HUES48 (cell line): ENCODE results near the gene ONECUT3.

ENCODE experiments used
- H3K27ac ChIP-seq: one replicate; pipeline ENCODE4 v1.7.0; 2013; ENCODE audit warnings: low read depth, low read length, inconsistent platforms
- H3K27me3 ChIP-seq: 2 replicates; pipeline ENCODE4 v1.6.1; 2013; ENCODE audit warnings: mild to moderate bottlenecking, low read length; ENCODE audit not compliant: control insufficient read depth, insufficient read depth
- H3K36me3 ChIP-seq: 2 replicates; pipeline ENCODE4 v1.6.1; 2013; ENCODE audit warnings: low read length; ENCODE audit not compliant: control insufficient read depth, insufficient read depth
- H3K4me1 ChIP-seq: 2 replicates; pipeline ENCODE4 v1.6.1; 2013; ENCODE audit warnings: mild to moderate bottlenecking, low read length; ENCODE audit not compliant: control insufficient read depth, insufficient read depth
- H3K4me3 ChIP-seq: 2 replicates; pipeline ENCODE4 v1.5.1; 2013; ENCODE audit warnings: mild to moderate bottlenecking, low read depth, low read length
- H3K9ac ChIP-seq: 2 replicates; pipeline ENCODE4 v1.6.1; 2013; ENCODE audit warnings: mild to moderate bottlenecking, low read depth, low read length, moderate library complexity
- H3K9me3 ChIP-seq: 2 replicates; pipeline ENCODE4 v1.6.1; 2013; ENCODE audit warnings: low read length; ENCODE audit not compliant: control insufficient read depth, insufficient read depth

Gene ONECUT3

DNA sequence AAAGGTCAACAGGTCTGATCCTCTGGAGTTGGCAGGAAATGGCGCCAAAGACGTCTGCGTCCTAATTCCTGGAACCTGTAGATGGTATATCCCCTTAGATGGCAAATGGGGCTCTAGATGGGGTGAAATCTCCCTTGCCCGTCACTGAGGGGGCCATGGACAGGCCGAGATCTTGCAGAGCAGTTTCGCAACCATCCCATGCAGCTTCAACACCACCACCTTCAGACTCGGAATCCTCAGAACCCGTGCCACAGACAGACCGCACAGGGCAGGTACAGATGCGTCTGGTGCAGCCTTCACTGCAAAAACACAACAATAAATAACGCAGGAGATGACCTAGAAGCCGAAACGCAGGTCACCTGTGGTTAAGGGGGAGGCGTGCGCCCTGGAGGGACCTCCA is 77.3 kb downstream of the ONECUT3 start:
- Histone ChIP-seq H3K4me1 (peaks cover 3% of the 10 kb centered on the region; the same call in 1 of the 2 replicates), H3K36me3 (peaks cover 21% of the 10 kb centered on the region; the same call in 1 of the 2 replicates), H3K9ac (no peak overlapping the region), H3K27me3 (no peaks in the 10 kb centered on the region), H3K4me3 (no peak overlapping the region), H3K9me3 (no peaks in the 10 kb centered on the region), H3K27ac (no peak overlapping the region)
